CD4-positive, alpha-beta T cell treated with Interleukin-15 for 4 hours (primary cell): ENCODE results near the gene RNASEH1.

Experiments used
- DNase-seq: peaks from one replicate; pipeline ENCODE4 v3.0.0-alpha.2; 2020; ENCODE audit warnings: low spot score

RNASEH1 gene

GRCh38 chr2:3553946-3554345 lies 4.2 kb downstream of the RNASEH1 start:
- DNase-seq, result no peak

GRCh38 chr2:3547915-3548314 lies 10.2 kb downstream of the RNASEH1 start:
- DNase-seq, result no peak

GRCh38 chr2:3545788-3546478 lies 12.2 kb downstream of the RNASEH1 start:
- no peak for DNase-seq

DNA sequence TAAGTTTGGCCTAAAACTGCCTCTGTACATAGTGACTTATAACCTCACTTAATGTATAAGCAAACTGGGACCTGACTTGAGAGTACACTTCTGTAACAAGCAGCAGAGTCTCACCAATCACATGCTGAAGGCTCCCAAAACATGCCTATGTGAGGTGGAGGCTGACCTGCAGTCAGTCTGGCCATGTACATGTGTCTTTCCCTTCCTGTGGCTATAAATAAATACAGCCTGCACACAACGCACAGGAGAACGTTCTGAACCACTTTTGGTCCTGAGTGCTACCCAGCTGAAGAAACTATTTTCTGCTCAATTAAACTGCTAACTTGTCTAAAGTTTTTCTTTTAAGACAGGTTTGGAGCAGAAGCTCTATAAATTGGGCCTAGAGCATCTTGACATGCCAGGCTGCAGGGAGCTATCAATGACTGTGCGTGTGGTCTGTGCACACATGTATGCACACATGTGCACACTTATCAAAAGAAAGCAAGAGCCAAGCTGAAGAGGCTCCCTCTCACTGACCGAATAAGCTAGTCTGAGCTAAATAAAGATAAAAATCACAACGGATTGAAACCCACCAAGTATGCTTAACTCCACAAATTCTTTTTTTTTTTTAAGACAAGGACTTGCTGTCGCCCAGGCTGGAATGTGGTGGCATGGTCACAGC lies 15.0 kb downstream of the RNASEH1 start:
- DNase-seq, result no peak

- DNase-seq, result no peak
These were observed 16.0 kb downstream of the RNASEH1 start for GRCh38 chr2:3542107-3542506.

GRCh38 chr2:3539836-3540235 lies 18.3 kb downstream of the RNASEH1 start:
- DNase-seq, result no peak

- no peak for DNase-seq
These were observed 21.2 kb downstream of the RNASEH1 start for GRCh38 chr2:3536682-3537632.

GRCh38 chr2:3535794-3536681 lies 22.1 kb downstream of the RNASEH1 start:
- no peak for DNase-seq

GRCh38 chr2:3535467-3535793 lies 22.7 kb downstream of the RNASEH1 start:
- no peak for DNase-seq

DNA sequence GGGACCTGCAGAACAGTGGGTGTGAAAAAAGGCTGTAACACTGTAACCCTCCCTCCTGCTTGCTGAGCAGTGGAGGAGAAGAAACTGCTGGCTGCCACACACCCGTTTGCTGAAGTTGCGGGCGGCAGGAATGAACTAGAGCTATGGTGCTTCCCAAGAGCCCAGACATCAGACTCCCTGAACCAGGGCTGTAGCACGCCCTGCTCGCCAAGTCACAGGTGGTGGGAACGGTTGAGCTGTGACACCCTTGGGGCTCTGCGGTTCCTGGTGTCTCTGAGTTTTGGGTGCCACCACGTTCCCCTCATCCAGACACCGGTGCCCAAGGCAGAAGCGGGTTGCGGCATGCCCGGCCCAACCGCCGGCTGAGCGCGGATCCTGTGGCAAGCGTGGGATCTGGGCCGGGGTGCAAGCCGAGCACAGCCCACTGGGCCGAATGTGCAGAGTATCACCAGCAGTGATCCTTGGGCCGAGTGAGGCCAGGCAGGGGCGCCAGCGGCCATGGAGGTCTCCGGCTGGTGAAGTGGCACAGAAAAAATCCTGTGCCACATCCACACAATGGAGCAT lies 23.8 kb downstream of the RNASEH1 start:
- no peak for DNase-seq

- no peak for DNase-seq
These were observed 24.3 kb downstream of the RNASEH1 start for GRCh38 chr2:3533836-3534235.

GRCh38 chr2:3532941-3533340 lies 25.2 kb downstream of the RNASEH1 start:
- DNase-seq, result no peak

- DNase-seq, result no peak
These were observed 28.7 kb downstream of the RNASEH1 start for GRCh38 chr2:3529316-3530025.

DNA sequence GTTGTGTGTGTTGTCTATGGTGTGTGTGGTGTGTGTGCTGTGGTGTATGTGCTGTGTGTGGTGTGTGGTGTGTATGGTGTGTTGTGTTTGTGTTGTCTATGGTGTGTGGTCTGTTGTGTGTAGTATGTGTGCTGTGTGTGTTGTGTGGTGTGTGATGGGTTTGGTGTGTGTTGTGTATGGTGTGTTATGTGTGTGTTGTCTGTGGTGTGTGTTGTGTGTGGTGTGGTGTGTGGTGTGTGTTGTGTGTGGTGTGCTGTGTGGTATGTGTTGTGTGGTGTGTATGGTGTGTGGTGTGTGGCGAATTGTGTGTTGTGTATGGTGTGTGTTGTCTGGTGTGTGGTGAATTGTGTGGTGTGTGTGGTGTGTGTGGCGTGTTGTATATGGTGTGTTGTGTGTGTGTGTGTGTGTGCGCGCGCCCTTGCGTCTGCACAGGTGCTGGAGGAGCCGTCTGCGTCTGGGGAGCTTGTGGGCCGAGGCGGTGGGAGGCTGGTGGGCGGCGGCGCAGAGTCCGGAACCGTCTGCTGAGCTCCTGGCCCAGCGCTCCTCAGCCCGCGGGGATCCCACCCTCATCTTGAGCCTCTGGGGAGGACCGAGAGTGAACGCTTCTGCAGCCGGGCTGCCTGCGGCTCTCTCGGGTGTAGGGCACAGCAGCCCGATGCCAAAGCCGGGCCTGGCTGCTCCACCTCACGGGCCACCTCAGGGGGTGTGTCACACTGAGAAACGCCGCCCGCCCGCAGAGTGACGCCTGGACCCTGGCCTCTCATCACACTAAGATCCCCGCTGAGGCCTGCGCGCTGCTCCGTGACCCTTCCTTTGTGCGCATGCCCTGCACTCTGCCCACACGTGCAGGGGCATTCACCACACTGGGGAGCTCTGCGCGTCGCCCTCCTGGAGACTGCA lies 30.0 kb downstream of the RNASEH1 start:
- no peak for DNase-seq

DNA sequence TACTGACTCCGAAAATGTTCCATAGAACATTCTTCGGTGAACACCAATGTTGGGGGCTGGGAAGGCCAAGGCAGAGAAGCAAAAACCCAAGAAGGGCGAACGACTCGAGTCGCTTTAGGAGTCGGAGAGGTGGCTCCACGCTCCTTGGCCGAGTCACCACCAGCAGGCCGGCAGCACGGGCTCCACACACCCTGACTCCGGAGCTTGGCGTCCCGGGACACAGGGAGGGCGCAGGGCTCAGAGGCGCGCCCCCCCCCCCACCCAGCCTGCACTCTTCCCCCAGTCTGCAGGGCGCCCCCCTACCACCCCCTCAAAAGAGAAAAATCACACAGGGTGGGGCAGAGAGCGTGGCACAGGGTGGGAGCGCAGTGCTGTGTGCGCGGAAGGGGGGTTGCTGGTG lies 31.3 kb downstream of the RNASEH1 start:
- DNase-seq, result no peak

GRCh38 chr2:3523551-3524041 lies 34.5 kb downstream of the RNASEH1 start:
- DNase-seq, result no peak

DNA sequence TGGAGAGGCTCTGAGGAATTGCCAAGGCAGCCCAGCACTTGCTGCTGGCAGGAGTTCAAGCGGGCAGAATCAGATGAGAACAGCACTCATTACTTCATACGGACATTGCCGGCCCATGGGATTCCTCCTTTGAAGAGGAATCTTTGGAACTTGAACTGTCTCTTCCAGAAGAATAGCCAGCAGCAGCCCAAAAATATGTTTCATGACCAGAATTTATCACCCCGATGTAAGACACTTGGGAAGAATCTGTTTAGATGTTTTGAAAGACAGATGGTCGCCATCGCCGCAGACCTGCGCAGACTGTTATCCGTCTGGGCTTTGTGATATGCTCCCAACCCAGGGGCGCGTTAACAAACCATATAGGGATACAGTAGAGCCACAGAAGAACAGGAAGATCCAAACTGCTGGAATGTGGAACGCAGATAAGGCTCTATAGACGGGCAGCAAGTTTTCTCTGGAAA lies 35.1 kb downstream of the RNASEH1 start:
- DNase-seq, result no peak

GRCh38 chr2:3520591-3520990 lies 37.5 kb downstream of the RNASEH1 start:
- no peak for DNase-seq
